Colonic mucosa (tissue), 4 donors: Measurements from ENCODE around the gene CAVIN1. TPM values are rescaled to one million over a fixed set of nuclear protein-coding genes. Genes with fewer than 3 reads are reported as not detected.
"Not testable (repeated sequence)": the region's sequence is repeated elsewhere in the genome, so short reads cannot be mapped to it uniquely, and the experiment has no call there.

Experiments used
- DNase-seq: peaks from one replicate; pipeline ENCODE4 v3.0.0-alpha.2; 2020
- H3K27ac ChIP-seq: fragments of 200-600 bp; one replicate; pipeline ENCODE4 v1.8.0; 2021
- H3K27me3 ChIP-seq: fragments of 200-600 bp; one replicate; pipeline ENCODE4 v1.8.0; 2021
- H3K36me3 ChIP-seq: fragments of 200-600 bp; one replicate; pipeline ENCODE4 v1.8.0; 2021
- H3K4me1 ChIP-seq: fragments of 200-600 bp; one replicate; pipeline ENCODE4 v1.8.0; 2021; ENCODE audit warnings: mild to moderate bottlenecking
- H3K4me3 ChIP-seq: fragments of 200-600 bp; one replicate; pipeline ENCODE4 v1.8.0; 2021
- H3K9ac ChIP-seq, 2 donors: one replicate each; pipeline ENCODE4 v1.7.0; 2013; ENCODE audit warnings: control low read depth in 2 of 2, low read depth in 2 of 2, low read length in 2 of 2
- H3K9me3 ChIP-seq: fragments of 200-600 bp; one replicate; pipeline ENCODE4 v1.8.0; 2021
- CTCF ChIP-seq: fragments of 200-600 bp; IDR thresholded peaks from one replicate; pipeline ENCODE4 v1.8.0; 2022; ENCODE audit warnings: antibody characterized with exemption, mild to moderate bottlenecking
- intact Hi-C: fragments of 100-400 bp; cut with DNase I; formaldehyde crosslinking; loops from one replicate; pipeline ENCODE4 v1.14.1; 2022
- total RNA-seq, 2 donors: library from RNA; stranded (reverse); fragmentation: NEBNext Ultra II Directional in 1 of 2; extraction: Animal tissue kit (Norgen Biotek cat#: 25700) in 1 of 2; gene quantifications; one replicate each; pipeline ENCODE4 v1.2.1, GENCODE V29; 2021
- donor health status: healthy.
- donor health status: DM: no; HTN: no; CAD: no.
- donor health status: DM: no; HTN: no; CAD: no.

CAVIN1 gene
- total RNA-seq, 2 donors from 2014 or later = 25.2 to 74.6 TPM

GRCh38 chr17:42424991-42425610 lies 2.0 kb upstream of the CAVIN1 start:
- Histone ChIP-seq H3K36me3 (no peaks in the 10 kb centered on the region), H3K9ac (no peak overlapping the region), H3K4me1 (peaks cover 9% of the 10 kb centered on the region), H3K27me3 (peaks cover 17% of the 10 kb centered on the region), H3K27ac (no peak overlapping the region), H3K9me3 (no peaks in the 10 kb centered on the region), H3K4me3 (no peak overlapping the region)
- TF ChIP-seq CTCF = no peak
- intact Hi-C loops = no loop called here
- DNase-seq = no peak

- Histone ChIP-seq H3K9ac (no peak overlapping the region), H3K9me3 (no peaks in the 10 kb centered on the region), H3K36me3 (no peaks in the 10 kb centered on the region), H3K4me3 (no peak overlapping the region), H3K4me1 (peaks cover 9% of the 10 kb centered on the region), H3K27me3 (peaks cover 17% of the 10 kb centered on the region), H3K27ac (no peak overlapping the region)
- no peak for TF ChIP-seq CTCF
- no peak for DNase-seq
- intact Hi-C loops = no loop called here
These were observed 710 bp upstream of the CAVIN1 start for GRCh38 chr17:42423766-42424165.

GRCh38 chr17:42422412-42422957 lies 571 bp downstream of the CAVIN1 start:
- Histone ChIP-seq H3K27me3 (peaks cover 17% of the 10 kb centered on the region), H3K4me3 (peak overlapping the region; percentile 70), H3K27ac (peak overlapping the region; percentile 82), H3K4me1 (peaks cover 9% of the 10 kb centered on the region), H3K36me3 (no peaks in the 10 kb centered on the region), H3K9ac (peak overlapping the region; percentile 81 to 90), H3K9me3 (no peaks in the 10 kb centered on the region)
- no peak for TF ChIP-seq CTCF
- intact Hi-C loops = no loop called here
- DNase-seq = no peak

- DNase-seq = no peak
- TF ChIP-seq CTCF = no peak
- H3K4me1 ChIP-seq = peaks cover 9% of the 10 kb centered on the region
- H3K4me3 ChIP-seq = peak overlapping the region; percentile 70
- H3K9ac ChIP-seq = peak overlapping the region; percentile 58 to 90
- intact Hi-C loops = no loop called here
- no peaks in the 10 kb centered on the region for H3K9me3 ChIP-seq
- H3K27ac ChIP-seq = peak overlapping the region; percentile 82
- H3K27me3 ChIP-seq = peaks cover 17% of the 10 kb centered on the region
- H3K36me3 ChIP-seq = no peaks in the 10 kb centered on the region
These were observed 1.3 kb downstream of the CAVIN1 start for GRCh38 chr17:42421507-42422338.

- intact Hi-C loops = no loop called here
- H3K4me1 ChIP-seq = peaks cover 9% of the 10 kb centered on the region
- TF ChIP-seq CTCF = no peak
These were observed 1.9 kb downstream of the CAVIN1 start for GRCh38 chr17:42421136-42421506.

GRCh38 chr17:42417981-42418380 lies 5.1 kb downstream of the CAVIN1 start:
- H3K9me3 ChIP-seq, H3K4me3 ChIP-seq, H3K9ac ChIP-seq, DNase-seq, H3K4me1 ChIP-seq, H3K36me3 ChIP-seq, intact Hi-C loops, H3K27ac ChIP-seq: not testable (repeated sequence)
- peaks cover 17% of the 10 kb centered on the region for H3K27me3 ChIP-seq

More at GRCh38 chr17:42421136-42421506, 1.9 kb downstream of the CAVIN1 start:
- Histone ChIP-seq H3K9me3 (no peaks in the 10 kb centered on the region), H3K27me3 (peaks cover 17% of the 10 kb centered on the region), H3K9ac (peak overlapping the region; percentile 6 to 90), H3K27ac (peak overlapping the region; percentile 82), H3K4me3 (peak overlapping the region; percentile 70), H3K36me3 (no peaks in the 10 kb centered on the region)
- no peak for DNase-seq
